Upper lobe of left lung (tissue), 4 donors: ENCODE measurements around the gene RNF114.

ENCODE experiments used
- CTCF ChIP-seq, 6 experiments: fragments of 450-650 bp in 4 of 6; fragments of 200-600 bp in 2 of 6; sonication (generic) in 2 of 6; IDR thresholded peaks; one replicate each; pipeline ENCODE4 v1.5.1; 2016 to 2019; ENCODE audit warnings: antibody characterized with exemption in 6 of 6
- EP300 ChIP-seq, 4 donors: sonication (generic); formaldehyde crosslinking; IDR thresholded peaks; one replicate each; pipeline ENCODE4 v1.5.1; 2017; ENCODE audit warnings: antibody characterized with exemption in 4 of 4, control low read depth in 2 of 4
- POLR2AphosphoS5 ChIP-seq, 2 donors: sonication (generic); formaldehyde crosslinking; IDR thresholded peaks; one replicate each; pipeline ENCODE4 v1.5.1; 2017; ENCODE audit warnings: antibody characterized with exemption in 2 of 2

- TF ChIP-seq CTCF (IDR thresholded peaks at IDR 0.05) (peak in 1 of 6 experiments; percentile 13), EP300 (IDR thresholded peaks at IDR 0.05) (peak in 1 of 4 donors; percentile 64), POLR2AphosphoS5 (IDR thresholded peaks at IDR 0.05) (peak; percentile 97 to 99)
Measured at GRCh38 chr20:49936153-49937026, at the start of gene RNF114.
